T-helper 17 cell (primary cell): ENCODE measurements around the gene ATPAF1. TPM values are rescaled to one million over a fixed set of nuclear protein-coding genes. Genes with fewer than 3 reads are reported as not detected.

ENCODE experiments used
- ATAC-seq: fragments of 150-1000 bp; cut with Tn5 transposase; 2 replicates; pipeline ENCODE4 v1.10.0; 2021; ENCODE audit warnings: mild to moderate bottlenecking, moderate library complexity
- DNase-seq, 3 donors: peaks; one replicate each; pipeline versions ENCODE4 v3.0.0 to v3.0.0-alpha.2; 2020 to 2021
- H3K9me3 ChIP-seq: one replicate; pipeline ENCODE4 v1.7.0; 2013; ENCODE audit warnings: low read length, mild to moderate bottlenecking; ENCODE audit not compliant: control insufficient read depth, poor library complexity, severe bottlenecking
- H3K27ac Mint-ChIP-seq: one replicate; pipeline ENCODE4 v1.8.0; 2022; ENCODE audit warnings: mild to moderate bottlenecking, moderate library complexity, mixed read lengths
- H3K27me3 Mint-ChIP-seq: one replicate; pipeline ENCODE4 v1.8.0; 2022; ENCODE audit warnings: mixed read lengths
- H3K36me3 Mint-ChIP-seq: one replicate; pipeline ENCODE4 v1.8.0; 2022; ENCODE audit warnings: low read depth, mixed read lengths
- H3K4me1 Mint-ChIP-seq: one replicate; pipeline ENCODE4 v1.8.0; 2022; ENCODE audit warnings: mild to moderate bottlenecking, mixed read lengths
- H3K4me3 Mint-ChIP-seq: one replicate; pipeline ENCODE4 v1.8.0; 2022; ENCODE audit warnings: mild to moderate bottlenecking, moderate library complexity, mixed read lengths
- total RNA-seq, 4 donors: library from RNA in 2 of 4; stranded (reverse) in 2 of 4; gene quantifications; one replicate each; pipeline ENCODE4 v1.2.3 and lab custom pipeline; 2022 to 2026

The ATPAF1 gene
- total RNA-seq, 2 donors from 2014 or later, result 19.7 to 21.5 TPM

- Mint-ChIP-seq H3K27me3 (no peaks in the 10 kb centered on the region), H3K27ac (no peak overlapping the region), H3K36me3 (peaks cover 14% of the 10 kb centered on the region), H3K4me3 (no peak overlapping the region), H3K4me1 (peaks cover 7% of the 10 kb centered on the region)
- DNase-seq (no peak), ATAC-seq (no peak)
- no peaks in the 10 kb centered on the region for H3K9me3 ChIP-seq
Observed at GRCh38 chr1:46690931-46691421, 22.8 kb upstream of the ATPAF1 start.

GRCh38 chr1:46689897-46690296, 21.7 kb upstream of the ATPAF1 start:
- Mint-ChIP-seq H3K27me3 (no peaks in the 10 kb centered on the region), H3K4me3 (no peak overlapping the region), H3K36me3 (peaks cover 12% of the 10 kb centered on the region), H3K4me1 (peaks cover 7% of the 10 kb centered on the region), H3K27ac (no peak overlapping the region)
- no peaks in the 10 kb centered on the region for H3K9me3 ChIP-seq
- ATAC-seq (no peak), DNase-seq (no peak)

- H3K27ac Mint-ChIP-seq, result no peak overlapping the region
- H3K4me3 Mint-ChIP-seq, result no peak overlapping the region
- peaks cover 12% of the 10 kb centered on the region for H3K36me3 Mint-ChIP-seq
- H3K4me1 Mint-ChIP-seq, result peaks cover 7% of the 10 kb centered on the region
- ATAC-seq (no peak), DNase-seq (no peak)
- no peaks in the 10 kb centered on the region for H3K9me3 ChIP-seq
- H3K27me3 Mint-ChIP-seq, result no peaks in the 10 kb centered on the region
Observed at GRCh38 chr1:46689356-46689755, 21.2 kb upstream of the ATPAF1 start.

DNA sequence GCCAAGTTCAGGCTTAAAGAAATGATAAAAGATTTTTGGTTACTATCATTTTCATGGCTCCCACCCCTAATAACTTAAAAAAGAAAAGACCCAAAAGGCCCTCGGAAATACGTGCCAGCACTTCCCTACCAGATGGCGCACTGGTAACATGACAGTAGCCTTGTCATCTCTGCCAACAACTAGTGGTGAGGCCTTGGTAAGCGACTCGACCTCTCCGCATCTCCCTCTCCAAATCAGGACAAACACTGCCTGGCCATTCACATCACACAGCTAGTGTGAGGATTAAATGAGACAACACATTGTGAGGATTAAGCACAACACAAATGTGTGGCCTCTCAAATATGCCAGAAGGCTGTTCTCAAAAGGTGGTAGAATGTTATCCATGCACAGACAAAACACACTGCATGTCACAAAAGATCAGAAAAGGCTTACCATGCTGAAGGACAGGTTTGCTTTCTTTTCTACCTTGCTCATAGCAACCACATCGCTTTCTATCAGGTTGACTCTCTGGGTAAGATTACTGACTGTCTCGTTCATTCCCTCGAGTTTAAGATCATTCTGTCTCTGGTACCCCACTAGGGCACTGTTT, 19.9 kb upstream of the ATPAF1 start:
- Mint-ChIP-seq H3K36me3 (peaks cover 12% of the 10 kb centered on the region), H3K4me1 (peaks cover 8% of the 10 kb centered on the region), H3K4me3 (no peak overlapping the region), H3K27ac (no peak overlapping the region), H3K27me3 (no peaks in the 10 kb centered on the region)
- H3K9me3 ChIP-seq, result no peaks in the 10 kb centered on the region
- ATAC-seq (no peak), DNase-seq (no peak)

DNA sequence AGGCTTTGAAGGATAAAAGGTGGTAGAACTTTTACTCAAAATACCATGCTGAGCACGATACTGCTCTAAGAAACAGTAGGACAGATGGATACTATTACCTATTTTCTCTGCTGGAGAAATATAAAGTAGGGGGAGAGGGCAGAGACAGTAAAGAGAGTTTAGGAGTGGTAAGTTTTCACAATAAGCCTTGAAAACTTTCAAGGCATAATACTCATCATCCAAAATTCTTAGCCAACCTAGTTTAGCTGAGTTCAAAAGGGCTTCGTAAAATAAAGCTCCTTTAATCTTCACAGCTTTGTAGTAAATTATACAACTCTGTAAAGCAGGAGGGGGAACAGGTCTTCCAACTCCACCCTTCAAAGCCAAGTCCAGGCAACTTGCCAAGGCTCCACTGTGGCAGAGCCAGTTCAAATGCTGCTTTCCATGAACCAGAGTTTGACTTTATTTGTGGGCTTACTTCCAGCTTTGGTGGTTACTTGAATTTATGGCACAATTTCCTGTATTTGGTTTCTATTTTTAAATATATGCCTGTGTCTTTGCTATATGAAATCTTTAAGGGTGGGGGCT, 19.0 kb upstream of the ATPAF1 start:
- H3K4me1 Mint-ChIP-seq, result peaks cover 8% of the 10 kb centered on the region
- no peaks in the 10 kb centered on the region for H3K27me3 Mint-ChIP-seq
- DNase-seq, result no peak
- H3K36me3 Mint-ChIP-seq, result peaks cover 13% of the 10 kb centered on the region
- H3K9me3 ChIP-seq, result no peaks in the 10 kb centered on the region
- peak overlapping the region; percentile 66 for H3K27ac Mint-ChIP-seq
- no peak for ATAC-seq
- H3K4me3 Mint-ChIP-seq, result no peak overlapping the region

DNA sequence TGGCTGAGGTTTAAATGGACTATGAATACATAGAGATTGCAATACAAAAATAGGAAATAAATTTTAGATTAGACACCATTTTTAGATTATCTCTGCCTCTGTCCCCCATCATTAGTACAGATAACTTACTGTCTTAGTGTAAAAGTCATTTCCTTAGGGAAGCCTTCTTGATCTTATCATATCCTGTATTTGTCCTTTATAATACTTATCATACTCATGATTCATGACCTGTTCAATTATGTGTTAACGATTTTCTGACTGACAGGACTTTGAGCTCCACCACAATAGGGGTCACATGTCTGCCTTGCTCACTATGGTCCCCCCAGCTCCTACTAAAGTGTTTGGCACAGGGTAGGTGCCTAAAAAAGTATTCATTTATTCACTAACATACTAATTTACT, 18.1 kb upstream of the ATPAF1 start:
- H3K27ac Mint-ChIP-seq, result peak overlapping the region; percentile 66
- DNase-seq, result no peak
- peaks cover 6% of the 10 kb centered on the region for H3K4me1 Mint-ChIP-seq
- no peaks in the 10 kb centered on the region for H3K9me3 ChIP-seq
- no peak overlapping the region for H3K4me3 Mint-ChIP-seq
- peaks cover 14% of the 10 kb centered on the region for H3K36me3 Mint-ChIP-seq
- no peak for ATAC-seq
- no peaks in the 10 kb centered on the region for H3K27me3 Mint-ChIP-seq

DNA sequence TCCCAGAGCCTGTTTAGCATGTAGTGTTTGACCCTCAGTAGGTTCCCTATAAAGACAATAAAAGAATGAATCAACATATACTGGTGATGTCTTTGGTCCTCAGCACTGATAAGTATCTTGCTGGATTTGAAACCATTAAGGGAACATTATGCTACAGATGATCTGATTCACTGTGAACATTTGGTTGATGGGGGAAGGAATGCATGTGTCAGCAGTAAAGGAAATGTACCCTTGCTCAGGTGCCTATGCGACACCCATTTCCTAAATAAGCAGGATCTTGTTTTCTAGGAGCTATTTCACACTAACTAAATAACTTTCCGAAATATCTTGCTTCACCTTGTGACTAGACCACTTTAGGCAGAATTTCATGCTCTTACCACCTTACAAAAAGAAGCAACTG, 16.5 kb upstream of the ATPAF1 start:
- H3K9me3 ChIP-seq, result no peaks in the 10 kb centered on the region
- no peaks in the 10 kb centered on the region for H3K27me3 Mint-ChIP-seq
- H3K27ac Mint-ChIP-seq, result peak overlapping the region; percentile 8
- H3K36me3 Mint-ChIP-seq, result peaks cover 14% of the 10 kb centered on the region
- H3K4me3 Mint-ChIP-seq, result no peak overlapping the region
- no peak for DNase-seq
- no peak for ATAC-seq
- peaks cover 6% of the 10 kb centered on the region for H3K4me1 Mint-ChIP-seq

DNA sequence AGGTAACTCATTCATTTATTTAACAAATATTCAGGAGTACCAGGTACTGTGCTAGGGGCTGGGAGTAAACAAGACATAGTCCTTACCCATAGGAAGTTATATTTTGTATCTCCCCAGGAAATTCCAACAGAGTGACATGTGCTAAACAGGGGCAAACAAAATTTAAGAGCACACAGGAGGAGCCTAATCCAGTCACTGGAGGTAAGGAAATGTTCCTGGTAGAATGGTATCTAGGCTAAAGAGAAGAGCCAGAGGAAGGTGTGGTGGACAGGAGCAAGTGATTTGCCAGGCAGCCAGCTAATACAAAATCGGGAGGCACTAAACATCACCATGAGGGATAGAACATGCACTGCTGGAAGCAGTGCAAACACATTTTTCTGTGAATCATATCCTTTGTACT, 13.9 kb upstream of the ATPAF1 start:
- Mint-ChIP-seq H3K36me3 (peaks cover 10% of the 10 kb centered on the region), H3K27me3 (no peaks in the 10 kb centered on the region), H3K4me3 (no peak overlapping the region), H3K27ac (peak overlapping the region; percentile 43), H3K4me1 (peaks cover 9% of the 10 kb centered on the region)
- H3K9me3 ChIP-seq, result no peaks in the 10 kb centered on the region
- DNase-seq, result no peak
- ATAC-seq, result no peak

DNA sequence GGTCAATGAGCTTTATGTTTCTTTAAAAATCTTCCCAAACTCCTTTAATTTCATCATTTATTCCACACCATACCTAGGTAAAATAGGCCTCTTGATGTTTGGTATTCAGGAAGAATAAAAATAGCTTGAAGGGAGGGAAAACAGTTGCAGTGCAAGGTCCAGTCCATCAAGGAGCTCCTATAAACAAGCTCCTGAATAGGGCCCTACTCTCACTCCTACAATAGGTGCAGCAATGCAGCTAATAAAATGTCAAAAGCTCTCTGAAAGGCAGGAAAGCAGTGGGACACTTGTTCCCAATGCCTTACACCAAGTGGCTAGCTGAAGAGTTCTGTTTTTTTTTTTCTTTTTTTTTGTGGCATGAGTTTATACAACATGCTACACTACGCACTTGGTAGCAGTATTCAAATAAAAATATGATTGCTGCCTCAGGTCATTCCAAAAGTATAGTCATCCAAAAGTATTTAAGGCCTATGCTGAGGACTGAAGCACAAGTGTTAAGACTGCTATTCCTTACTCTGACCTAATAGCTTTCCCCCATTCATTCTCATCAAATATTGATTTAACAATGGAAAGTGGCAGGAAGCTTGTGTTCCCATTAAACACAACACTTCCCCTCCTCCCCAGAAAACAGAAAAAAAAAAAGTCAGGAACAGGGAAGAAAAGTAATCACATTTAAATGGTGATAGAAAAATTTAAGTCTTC, 13.3 kb upstream of the ATPAF1 start:
- no peak for DNase-seq
- ATAC-seq, result no peak
- peaks cover 10% of the 10 kb centered on the region for H3K36me3 Mint-ChIP-seq
- H3K27ac Mint-ChIP-seq, result peak overlapping the region; percentile 59
- H3K4me1 Mint-ChIP-seq, result peaks cover 7% of the 10 kb centered on the region
- no peak overlapping the region for H3K4me3 Mint-ChIP-seq
- H3K9me3 ChIP-seq, result no peaks in the 10 kb centered on the region
- no peaks in the 10 kb centered on the region for H3K27me3 Mint-ChIP-seq

GRCh38 chr1:46679789-46680573, 11.8 kb upstream of the ATPAF1 start:
- Mint-ChIP-seq H3K27me3 (no peaks in the 10 kb centered on the region), H3K36me3 (peaks cover 8% of the 10 kb centered on the region), H3K4me3 (no peak overlapping the region), H3K27ac (no peak overlapping the region), H3K4me1 (peaks cover 18% of the 10 kb centered on the region)
- ATAC-seq (no peak), DNase-seq (no peak)
- no peaks in the 10 kb centered on the region for H3K9me3 ChIP-seq

GRCh38 chr1:46677339-46677738, 9.2 kb upstream of the ATPAF1 start:
- no peaks in the 10 kb centered on the region for H3K9me3 ChIP-seq
- H3K4me3 Mint-ChIP-seq, result no peak overlapping the region
- peak overlapping the region; percentile 91 for H3K27ac Mint-ChIP-seq
- H3K27me3 Mint-ChIP-seq, result no peaks in the 10 kb centered on the region
- peaks cover 9% of the 10 kb centered on the region for H3K36me3 Mint-ChIP-seq
- H3K4me1 Mint-ChIP-seq, result peaks cover 16% of the 10 kb centered on the region
- no peak for ATAC-seq
- no peak for DNase-seq

DNA sequence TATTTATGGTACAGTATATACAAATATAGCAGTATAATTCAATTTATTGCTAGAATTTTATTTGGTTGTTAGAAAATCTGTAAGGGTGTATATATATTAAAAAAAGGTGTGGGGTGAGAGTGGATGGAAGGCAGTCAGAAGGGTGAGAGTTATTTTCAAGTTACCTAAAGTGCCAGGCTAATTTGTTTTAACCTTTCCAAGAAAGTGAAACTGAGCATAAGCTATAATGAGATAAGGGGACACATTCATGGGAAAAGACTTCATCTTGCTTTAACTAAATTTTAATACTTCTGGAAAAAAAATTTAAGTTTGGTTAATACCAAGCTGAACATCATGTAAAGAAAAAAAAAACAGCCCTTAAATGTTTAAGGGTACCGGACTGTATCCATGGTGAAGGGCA, 8.4 kb upstream of the ATPAF1 start:
- no peaks in the 10 kb centered on the region for H3K27me3 Mint-ChIP-seq
- peaks cover 16% of the 10 kb centered on the region for H3K4me1 Mint-ChIP-seq
- no peak for ATAC-seq
- peak overlapping the region; percentile 91 for H3K27ac Mint-ChIP-seq
- peaks cover 6% of the 10 kb centered on the region for H3K36me3 Mint-ChIP-seq
- no peak overlapping the region for H3K4me3 Mint-ChIP-seq
- no peak for DNase-seq
- H3K9me3 ChIP-seq, result no peaks in the 10 kb centered on the region
